WERI-Rb-1 (cell line): ENCODE measurements around the gene CYBC1.
A peak's percentile ranks its signal among the peaks of the same experiment; 100 is the strongest.

ENCODE experiments used
- DNase-seq: peaks from one replicate; pipeline ENCODE4 v3.0.0-alpha.2; 2020
- H3K27ac ChIP-seq: fragments of 250-450 bp; sonication (Bioruptor Pico); 2 replicates; pipeline ENCODE4 v1.5.1; 2020; ENCODE audit warnings: mild to moderate bottlenecking, moderate library complexity
- H3K27me3 ChIP-seq: fragments of 250-450 bp; sonication (Bioruptor Pico); 2 replicates; pipeline ENCODE4 v1.5.1; 2021; ENCODE audit warnings: mild to moderate bottlenecking, low read depth, moderate library complexity; ENCODE audit not compliant: insufficient read depth, severe bottlenecking
- H3K36me3 ChIP-seq: fragments of 250-450 bp; sonication (Bioruptor Pico); 2 replicates; pipeline ENCODE4 v1.5.1; 2020; ENCODE audit warnings: mild to moderate bottlenecking, moderate library complexity
- H3K4me3 ChIP-seq: 2 replicates; pipeline ENCODE4 v1.5.1; 2011; ENCODE audit warnings: low read depth, mild to moderate bottlenecking, control low read depth, low read length
- H3K9me3 ChIP-seq: fragments of 250-450 bp; sonication (Bioruptor Pico); 2 replicates; pipeline ENCODE4 v1.5.1; 2021; ENCODE audit warnings: mild to moderate bottlenecking, moderate library complexity; ENCODE audit not compliant: severe bottlenecking
- TF ChIP-seq, protein P1 (sequence below): IDR thresholded peaks from 2 replicates; pipeline ENCODE4 v1.5.1; 2011; ENCODE audit warnings: low read depth, mild to moderate bottlenecking, control low read depth, inconsistent platforms, low read length

The CYBC1 gene

DNA sequence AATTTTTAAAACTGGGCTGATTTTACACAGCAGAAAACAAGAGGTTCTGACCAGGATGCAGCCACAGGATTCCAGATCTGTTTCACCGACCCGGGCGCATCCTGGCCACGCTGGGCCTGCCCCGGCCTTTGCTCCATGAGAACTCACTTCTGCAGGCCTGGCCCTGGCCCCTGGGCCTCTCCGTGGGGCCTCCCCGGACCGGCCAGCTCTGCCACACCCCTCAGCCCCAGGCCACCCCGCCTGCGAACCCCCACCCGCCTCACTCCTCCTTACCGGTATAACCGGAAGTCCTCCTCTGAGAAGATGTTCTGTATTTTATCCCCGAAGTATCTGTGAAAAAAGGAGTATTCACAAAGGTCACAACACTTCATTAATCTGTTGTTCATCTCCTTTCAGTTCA lies 45.5 kb downstream of the CYBC1 start:
- Histone ChIP-seq H3K27me3 (no peaks in the 10 kb centered on the region), H3K36me3 (peaks cover 57% of the 10 kb centered on the region), H3K4me3 (no peak overlapping the region), H3K9me3 (no peaks in the 10 kb centered on the region), H3K27ac (no peak overlapping the region)
- no peak for DNase-seq
- TF ChIP-seq, protein P1, sequence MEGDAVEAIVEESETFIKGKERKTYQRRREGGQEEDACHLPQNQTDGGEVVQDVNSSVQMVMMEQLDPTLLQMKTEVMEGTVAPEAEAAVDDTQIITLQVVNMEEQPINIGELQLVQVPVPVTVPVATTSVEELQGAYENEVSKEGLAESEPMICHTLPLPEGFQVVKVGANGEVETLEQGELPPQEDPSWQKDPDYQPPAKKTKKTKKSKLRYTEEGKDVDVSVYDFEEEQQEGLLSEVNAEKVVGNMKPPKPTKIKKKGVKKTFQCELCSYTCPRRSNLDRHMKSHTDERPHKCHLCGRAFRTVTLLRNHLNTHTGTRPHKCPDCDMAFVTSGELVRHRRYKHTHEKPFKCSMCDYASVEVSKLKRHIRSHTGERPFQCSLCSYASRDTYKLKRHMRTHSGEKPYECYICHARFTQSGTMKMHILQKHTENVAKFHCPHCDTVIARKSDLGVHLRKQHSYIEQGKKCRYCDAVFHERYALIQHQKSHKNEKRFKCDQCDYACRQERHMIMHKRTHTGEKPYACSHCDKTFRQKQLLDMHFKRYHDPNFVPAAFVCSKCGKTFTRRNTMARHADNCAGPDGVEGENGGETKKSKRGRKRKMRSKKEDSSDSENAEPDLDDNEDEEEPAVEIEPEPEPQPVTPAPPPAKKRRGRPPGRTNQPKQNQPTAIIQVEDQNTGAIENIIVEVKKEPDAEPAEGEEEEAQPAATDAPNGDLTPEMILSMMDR, result no peak

DNA sequence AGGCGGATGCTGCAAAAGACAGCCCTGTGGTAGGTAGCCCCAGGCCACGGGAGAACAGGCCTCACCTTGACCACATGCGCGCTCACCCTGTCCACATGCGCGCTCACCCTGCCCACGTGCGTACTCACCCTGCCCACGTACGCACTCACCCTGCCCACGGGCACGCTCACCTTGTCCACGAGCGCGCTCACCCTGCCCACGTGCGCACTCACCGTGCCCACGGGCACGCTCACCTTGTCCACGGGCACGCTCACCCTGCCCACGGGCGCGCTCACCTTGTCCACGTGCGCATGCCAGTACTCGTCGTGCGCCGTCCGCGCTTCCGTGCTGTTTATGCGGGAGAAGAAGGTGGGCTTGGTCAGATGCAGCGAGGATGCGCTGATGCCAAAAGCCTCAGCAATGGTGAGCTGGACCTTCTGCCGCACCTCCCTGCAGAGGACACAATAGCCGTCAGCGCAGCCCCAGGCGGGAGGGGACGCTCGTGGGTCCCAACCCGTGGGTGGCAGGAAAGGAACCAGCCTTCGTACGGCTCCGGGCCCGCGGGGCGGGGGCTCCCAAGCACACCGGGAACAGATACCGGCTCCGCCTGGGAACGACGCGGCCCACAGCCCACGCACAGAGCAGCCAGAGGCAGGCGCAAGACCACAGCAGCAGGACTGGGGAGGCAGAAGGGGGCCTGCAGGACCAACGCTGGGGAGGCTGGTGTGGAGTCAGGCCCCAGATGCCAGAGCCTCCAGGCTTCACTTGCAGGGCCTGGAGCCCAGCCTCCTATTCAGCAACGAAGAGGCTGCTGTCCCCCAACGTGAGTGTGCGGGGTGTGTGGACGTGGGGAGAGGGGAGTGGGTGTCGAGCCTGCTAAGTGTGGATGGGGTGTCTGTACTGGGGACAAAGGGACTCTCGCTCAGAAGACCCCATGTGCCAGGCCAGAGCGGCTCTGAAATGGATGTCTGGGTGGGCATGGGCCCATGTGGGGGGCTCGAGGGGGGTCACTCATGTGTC lies 46.6 kb downstream of the CYBC1 start:
- H3K36me3 ChIP-seq, result peaks cover 60% of the 10 kb centered on the region
- no peak for DNase-seq
- no peaks in the 10 kb centered on the region for H3K27me3 ChIP-seq
- no peak overlapping the region for H3K4me3 ChIP-seq
- no peak overlapping the region for H3K27ac ChIP-seq
- TF ChIP-seq, protein P1, result no peak
- no peaks in the 10 kb centered on the region for H3K9me3 ChIP-seq

- Histone ChIP-seq H3K4me3 (no peak overlapping the region), H3K27ac (0 out of 2 replicates have a peak overlapping the region, but pooled peaks have one; percentile 6), H3K27me3 (no peaks in the 10 kb centered on the region), H3K36me3 (peaks cover 65% of the 10 kb centered on the region), H3K9me3 (no peaks in the 10 kb centered on the region)
- TF ChIP-seq, protein P1, result no peak
- DNase-seq, result no peak
These were observed 47.7 kb downstream of the CYBC1 start for GRCh38 chr17:82402865-82403264.

- Histone ChIP-seq H3K27ac (peak overlapping the region; percentile 75), H3K36me3 (peaks cover 56% of the 10 kb centered on the region), H3K9me3 (no peaks in the 10 kb centered on the region), H3K4me3 (no peak overlapping the region), H3K27me3 (no peaks in the 10 kb centered on the region)
- DNase-seq, result no peak
- TF ChIP-seq, protein P1, result no peak
These were observed 49.7 kb downstream of the CYBC1 start for GRCh38 chr17:82400830-82401229.

DNA sequence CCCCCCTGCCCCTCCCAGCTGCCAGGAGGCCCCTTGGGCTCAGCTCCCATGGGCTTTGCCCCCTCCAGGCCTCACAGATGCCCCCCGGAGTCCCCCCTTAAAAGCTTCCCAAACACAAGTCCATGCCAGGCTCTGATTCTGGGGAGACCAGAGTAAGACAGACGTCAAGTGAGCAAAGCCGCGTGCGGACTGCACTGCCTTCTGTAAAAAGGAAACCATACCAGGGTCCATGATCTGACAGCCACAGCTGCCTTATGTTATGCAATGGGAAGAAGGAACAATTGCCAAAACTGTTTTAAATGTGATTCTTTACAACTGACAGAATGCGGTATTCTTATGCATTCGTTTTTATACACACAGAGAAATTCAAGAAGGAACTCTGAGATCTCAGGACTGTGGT lies 50.3 kb downstream of the CYBC1 start:
- DNase-seq, result no peak
- peak overlapping the region; percentile 75 for H3K27ac ChIP-seq
- no peaks in the 10 kb centered on the region for H3K27me3 ChIP-seq
- peaks cover 55% of the 10 kb centered on the region for H3K36me3 ChIP-seq
- H3K4me3 ChIP-seq, result no peak overlapping the region
- TF ChIP-seq, protein P1, result no peak
- no peaks in the 10 kb centered on the region for H3K9me3 ChIP-seq
